ENCODE data around the gene AGT.

Gene AGT

GRCh38 chr1:230713915-230714764 is at the start of gene AGT:
AGT (minus strand) TSS chr1:230714122; CDS start chr1:230710823, 3,299 bp downstream.
- peak; percentile 76 for DNase-seq

GRCh38 chr1:230761443-230762167 is 47.7 kb upstream of the AGT start:
- DNase-seq: no peak

- no peak for DNase-seq
These were observed 46.5 kb upstream of the AGT start for GRCh38 chr1:230760360-230760827.

GRCh38 chr1:230759369-230760065 is 45.6 kb upstream of the AGT start:
- DNase-seq: no peak

- peak; percentile 44 for DNase-seq
These were observed 44.9 kb upstream of the AGT start for GRCh38 chr1:230758709-230759368.

GRCh38 chr1:230757856-230758708 is 44.2 kb upstream of the AGT start:
- no peak for DNase-seq

- DNase-seq: peak; percentile 38
These were observed 40.9 kb upstream of the AGT start for GRCh38 chr1:230754796-230755195.

- peak; percentile 62 for DNase-seq
These were observed 39.8 kb upstream of the AGT start for GRCh38 chr1:230753586-230754251.

- DNase-seq: no peak
These were observed 39.3 kb upstream of the AGT start for GRCh38 chr1:230753191-230753585.

GRCh38 chr1:230752407-230752806 is 38.5 kb upstream of the AGT start:
- no peak for DNase-seq

- no peak for DNase-seq
These were observed 37.2 kb upstream of the AGT start for GRCh38 chr1:230750986-230751625.

- DNase-seq: no peak
These were observed 36.7 kb upstream of the AGT start for GRCh38 chr1:230750576-230750975.

GRCh38 chr1:230749635-230750034 is 35.7 kb upstream of the AGT start:
- DNase-seq: no peak

GRCh38 chr1:230749150-230749549 is 35.2 kb upstream of the AGT start:
- no peak for DNase-seq

GRCh38 chr1:230747890-230748800 is 34.2 kb upstream of the AGT start:
- no peak for DNase-seq

GRCh38 chr1:230747127-230747730 is 33.3 kb upstream of the AGT start, which contains the start of gene CAPN9:
CAPN9 (plus strand) TSS chr1:230747388; CDS start chr1:230747497, 109 bp downstream.
- no peak for DNase-seq

GRCh38 chr1:230746617-230747016 is 32.7 kb upstream of the AGT start:
- no peak for DNase-seq

GRCh38 chr1:230745071-230745470 is 31.1 kb upstream of the AGT start:
- DNase-seq: no peak

- DNase-seq: peak; percentile 57
These were observed 30.5 kb upstream of the AGT start for GRCh38 chr1:230744382-230744781.

All from fibroblast of skin of right biceps (primary cell).